DOHH2 (cell line): ENCODE results near the gene MYL9.

Experiments used
- CTCF ChIP-seq: fragments of 200-600 bp; sonication (generic); IDR thresholded peaks from one replicate; pipeline ENCODE4 v1.5.1; 2014; ENCODE audit warnings: antibody characterized with exemption, mild to moderate bottlenecking, low read depth, low read length; ENCODE audit not compliant: poor library complexity, severe bottlenecking
- EZH2phosphoT487 ChIP-seq: fragments of 200-600 bp; sonication (generic); IDR thresholded peaks from 2 replicates; pipeline ENCODE4 v1.6.1; 2017; ENCODE audit warnings: borderline replicate concordance, mild to moderate bottlenecking, antibody characterized with exemption, low read length, moderate library complexity, mixed read lengths

GRCh38 chr20:36519944-36520343 is 21.4 kb upstream of the MYL9 start:
- TF ChIP-seq CTCF (no peak), EZH2phosphoT487 (no peak)
